ENCODE data around the gene PDK1. TPM values are rescaled to one million over a fixed set of nuclear protein-coding genes. Genes with fewer than 3 reads are reported as not detected.

The PDK1 gene
- total RNA-seq, 1 donor from 2014 or later: 33.3 TPM

DNA sequence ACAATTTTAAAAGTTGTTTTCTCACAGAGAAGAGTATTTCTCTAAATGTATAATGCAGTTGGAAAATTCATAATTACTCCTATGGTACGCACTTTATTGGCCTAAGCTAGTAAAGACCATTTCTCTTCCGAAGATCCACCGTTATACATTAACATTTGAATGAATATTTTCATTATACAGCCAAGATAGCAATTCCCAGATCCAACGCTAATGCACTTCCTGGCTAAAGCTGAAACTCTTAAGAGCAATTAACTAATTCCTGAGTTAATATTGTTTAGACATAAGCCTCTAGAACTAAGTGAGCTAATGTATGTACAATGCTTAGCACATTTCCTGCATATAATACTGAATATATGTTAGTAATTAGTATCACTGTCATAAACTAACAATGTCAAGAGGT lies 56.2 kb downstream of the PDK1 start:
- no peak overlapping the region for H3K4me3 ChIP-seq (ENCODE audit: low read depth, low read length)
- no peak for DNase-seq (ENCODE audit: low read depth)
- no peak for TF ChIP-seq CTCF (conservative IDR thresholded peaks at IDR 0.05; ENCODE audit: low read depth, low read length)

DNA sequence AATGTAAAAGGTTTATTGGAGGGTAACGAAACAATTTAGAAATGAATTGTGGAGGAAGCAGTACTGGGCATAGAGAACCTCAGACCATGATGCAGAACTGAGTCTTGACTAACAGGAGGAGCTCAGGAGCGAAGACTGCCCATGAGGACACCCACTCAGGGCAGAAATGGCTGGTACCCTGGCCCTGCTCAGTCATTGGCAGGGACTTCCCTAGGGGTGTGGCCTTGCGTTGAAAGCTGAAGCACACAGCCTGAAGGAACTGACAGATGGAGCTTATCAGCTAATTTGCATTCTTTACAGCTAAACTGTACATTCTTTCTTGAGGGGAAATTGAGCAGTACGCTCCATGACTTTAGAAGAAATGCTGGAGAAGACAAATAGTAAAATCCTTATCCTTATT lies 57.1 kb downstream of the PDK1 start:
- no peak for TF ChIP-seq CTCF (conservative IDR thresholded peaks at IDR 0.05; ENCODE audit: low read depth, low read length)
- DNase-seq (ENCODE audit: low read depth): no peak
- no peak overlapping the region for H3K4me3 ChIP-seq (ENCODE audit: low read depth, low read length)

DNA sequence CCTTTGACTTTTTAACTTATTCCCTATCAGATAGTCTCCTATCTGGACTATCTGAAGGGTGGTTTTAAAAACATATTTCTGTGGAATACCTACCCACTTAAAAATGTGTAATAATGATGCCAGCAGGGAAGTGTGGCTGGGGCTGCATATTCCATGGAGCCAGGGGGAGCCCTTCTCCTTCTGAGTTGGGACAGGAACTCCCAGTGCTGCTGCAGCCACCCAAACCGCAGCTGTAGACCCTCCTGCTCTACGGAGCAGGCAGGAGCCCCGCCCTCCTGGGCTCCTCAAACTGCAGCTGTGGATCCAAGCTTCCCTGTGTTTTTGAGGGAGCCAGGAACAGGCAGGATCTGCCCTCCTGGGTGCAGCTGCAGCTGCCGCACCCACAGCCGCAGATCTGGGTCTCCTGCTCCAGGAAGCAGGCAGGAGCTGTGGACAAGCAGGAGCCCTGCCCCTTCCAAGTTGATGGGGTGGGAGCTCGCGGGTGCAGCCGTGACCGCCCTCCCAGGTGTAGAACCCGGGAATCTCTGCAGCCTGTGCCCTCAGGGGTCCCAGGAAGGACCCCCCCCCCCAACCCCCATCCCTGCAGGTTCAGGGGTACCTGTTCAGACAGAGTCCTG lies 57.8 kb downstream of the PDK1 start:
- TF ChIP-seq CTCF (conservative IDR thresholded peaks at IDR 0.05; ENCODE audit: low read depth, low read length): no peak
- no peak for DNase-seq (ENCODE audit: low read depth)
- no peak overlapping the region for H3K4me3 ChIP-seq (ENCODE audit: low read depth, low read length)

GRCh38 chr2:172614932-172615331 lies 59.0 kb downstream of the PDK1 start:
- H3K4me3 ChIP-seq (ENCODE audit: low read depth, low read length): no peak overlapping the region
- no peak for TF ChIP-seq CTCF (conservative IDR thresholded peaks at IDR 0.05; ENCODE audit: low read depth, low read length)
- no peak for DNase-seq (ENCODE audit: low read depth)

GRCh38 chr2:172615727-172616261 lies 59.9 kb downstream of the PDK1 start:
- no peak for DNase-seq (ENCODE audit: low read depth)
- H3K4me3 ChIP-seq (ENCODE audit: low read depth, low read length): no peak overlapping the region
- TF ChIP-seq CTCF (conservative IDR thresholded peaks at IDR 0.05; ENCODE audit: low read depth, low read length): no peak

GRCh38 chr2:172617115-172617514 lies 61.2 kb downstream of the PDK1 start:
- TF ChIP-seq CTCF (conservative IDR thresholded peaks at IDR 0.05; ENCODE audit: low read depth, low read length): no peak
- DNase-seq (ENCODE audit: low read depth): no peak
- H3K4me3 ChIP-seq (ENCODE audit: low read depth, low read length): no peak overlapping the region

All from epithelial cell of proximal tubule (primary cell).